ENCODE data around the gene FBXW8.

FBXW8 gene

GRCh38 chr12:116990971-116991966, 80.5 kb downstream of the FBXW8 start:
- no peak for DNase-seq (ENCODE audit: low read depth in 2 of 2)

DNA sequence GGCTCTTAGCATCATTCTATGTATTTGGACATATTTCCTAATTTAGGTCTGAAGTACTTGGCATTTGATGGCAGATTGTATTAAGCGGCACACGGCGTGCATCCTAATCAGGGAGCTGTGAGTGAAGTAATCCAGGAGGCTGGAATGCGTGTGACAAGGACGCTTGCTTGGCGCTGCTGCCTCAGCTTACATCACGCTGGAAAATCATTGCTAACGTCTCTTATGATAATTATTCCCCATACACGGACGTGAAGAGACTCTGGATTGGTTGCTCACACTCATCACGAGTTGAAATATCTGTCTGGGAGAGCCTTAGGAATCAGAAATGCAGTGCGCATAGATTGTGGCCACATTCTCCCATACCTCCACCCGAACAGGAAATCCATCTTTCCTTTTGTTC, 85.3 kb downstream of the FBXW8 start:
- DNase-seq (ENCODE audit: low read depth in 2 of 2), result no peak

DNA sequence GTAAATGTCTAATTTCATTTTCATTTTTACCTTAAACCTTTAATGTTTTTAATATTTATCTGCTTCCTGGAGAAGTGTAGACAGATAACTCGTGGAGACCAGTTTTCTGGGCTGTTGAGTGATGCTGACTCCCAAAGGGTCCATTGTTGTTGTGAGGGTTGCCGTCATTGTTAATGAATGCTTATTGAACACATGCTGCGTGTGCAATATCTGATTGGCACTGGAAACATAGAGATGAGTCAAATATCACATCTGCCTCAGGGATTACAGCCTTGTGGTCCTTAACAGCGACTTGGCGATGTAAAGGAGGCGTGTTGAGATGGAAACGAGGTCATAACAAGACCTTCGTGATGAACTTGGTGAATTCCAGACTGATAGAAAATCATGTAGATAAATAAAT, 85.9 kb downstream of the FBXW8 start:
- no peak for DNase-seq (ENCODE audit: low read depth in 2 of 2)

GRCh38 chr12:116999066-116999465, 88.3 kb downstream of the FBXW8 start:
- DNase-seq (ENCODE audit: low read depth in 2 of 2), result no peak

GRCh38 chr12:117000316-117000715, 89.6 kb downstream of the FBXW8 start:
- no peak for DNase-seq (ENCODE audit: low read depth in 2 of 2)

DNA sequence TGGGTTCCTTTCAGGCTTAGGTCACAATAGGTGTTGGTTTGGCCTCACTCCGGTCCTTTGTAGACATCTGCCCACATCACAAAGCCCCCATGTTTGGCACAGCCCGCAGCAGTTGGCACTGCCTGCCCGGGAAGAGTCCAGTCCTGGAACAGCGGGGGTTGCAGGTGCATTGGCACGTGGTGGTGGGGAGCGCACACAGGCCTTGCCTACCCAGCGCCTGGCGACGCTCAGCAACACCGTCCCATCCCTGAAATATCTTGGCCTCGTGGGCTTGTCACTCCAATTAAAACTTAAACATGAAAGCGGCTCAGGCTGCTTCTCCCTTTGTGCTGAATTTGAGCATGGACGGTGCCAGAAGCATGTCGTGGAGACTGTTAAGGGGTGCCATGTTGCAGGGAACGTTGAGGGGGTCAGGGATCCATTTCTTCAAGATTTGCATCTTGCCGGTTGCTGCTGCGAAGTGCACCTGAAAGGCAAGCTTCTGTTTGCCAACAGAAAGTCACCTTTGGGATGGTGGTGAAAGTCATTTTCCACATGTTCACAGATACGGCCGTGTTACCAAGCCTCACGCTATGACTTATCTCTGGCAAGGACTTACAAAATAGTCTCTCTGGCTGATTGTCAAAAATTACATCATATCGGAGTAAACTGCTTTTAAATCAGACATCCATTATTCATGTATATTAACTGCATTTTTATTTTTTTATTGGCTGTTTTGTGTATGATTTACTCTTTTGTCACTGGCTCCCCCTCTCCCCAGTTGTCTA, 91.5 kb downstream of the FBXW8 start:
- no peak for DNase-seq (ENCODE audit: low read depth in 2 of 2)

- no peak for DNase-seq (ENCODE audit: low read depth in 2 of 2)
These were observed 93.2 kb downstream of the FBXW8 start for GRCh38 chr12:117003883-117004404.

DNA sequence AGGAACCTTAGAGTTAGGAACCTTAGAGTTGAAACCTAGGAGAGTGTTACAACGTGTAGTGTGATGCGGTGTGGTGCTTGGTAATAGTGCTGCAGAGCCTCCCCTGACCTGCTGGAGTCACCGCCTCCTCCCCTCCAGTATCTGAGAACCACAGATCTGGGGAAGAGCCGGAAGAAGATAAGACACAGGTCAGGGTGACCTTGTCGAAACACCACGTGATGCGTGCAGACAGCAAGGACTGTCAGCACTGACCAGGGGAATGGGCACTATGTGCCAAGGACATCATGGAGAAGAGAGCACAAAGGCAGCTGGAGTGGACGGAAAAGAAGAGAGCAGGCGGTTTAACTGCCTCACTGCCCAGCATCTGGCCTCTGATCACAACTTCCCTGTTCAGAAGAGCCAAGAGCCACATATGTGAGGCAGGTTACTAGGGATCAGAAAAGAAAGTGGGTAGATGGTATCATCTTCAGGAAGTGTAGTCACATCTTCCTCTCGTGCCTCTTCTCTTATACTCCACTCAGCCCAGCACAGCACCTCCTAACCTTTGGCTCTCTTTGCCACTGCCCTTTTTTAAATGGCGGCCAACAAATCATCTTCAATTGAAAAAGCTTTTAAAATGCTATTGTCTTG, 94.8 kb downstream of the FBXW8 start:
- DNase-seq (ENCODE audit: low read depth in 2 of 2), result no peak

GRCh38 chr12:117006333-117006732, 95.6 kb downstream of the FBXW8 start:
- DNase-seq (ENCODE audit: low read depth in 2 of 2), result no peak

GRCh38 chr12:117007577-117007976, 96.8 kb downstream of the FBXW8 start:
- DNase-seq (ENCODE audit: low read depth in 2 of 2), result no peak

DNA sequence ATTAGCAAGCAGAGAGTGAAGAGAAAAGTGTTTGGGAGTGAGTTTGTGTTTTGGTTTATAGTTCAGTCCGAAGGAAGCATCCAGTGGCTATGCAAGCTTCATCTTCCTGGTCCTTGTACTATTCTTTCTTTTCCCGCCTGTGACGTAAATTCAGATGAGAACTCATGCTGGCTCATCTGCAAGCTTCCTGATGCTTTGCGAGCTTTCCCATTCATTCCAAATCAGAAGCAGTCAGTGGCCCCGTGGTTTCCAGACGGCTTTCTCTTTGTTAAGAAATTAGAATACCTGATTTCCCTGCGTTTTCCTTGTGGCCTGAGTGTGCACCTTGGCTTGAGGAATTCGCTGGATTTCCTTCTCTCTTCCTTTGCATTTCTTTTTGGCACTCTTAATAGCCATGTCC, 99.0 kb downstream of the FBXW8 start:
- no peak for DNase-seq (ENCODE audit: low read depth in 2 of 2)

GRCh38 chr12:117010693-117011451, 100.1 kb downstream of the FBXW8 start:
- DNase-seq (ENCODE audit: low read depth in 2 of 2), result no peak

DNA sequence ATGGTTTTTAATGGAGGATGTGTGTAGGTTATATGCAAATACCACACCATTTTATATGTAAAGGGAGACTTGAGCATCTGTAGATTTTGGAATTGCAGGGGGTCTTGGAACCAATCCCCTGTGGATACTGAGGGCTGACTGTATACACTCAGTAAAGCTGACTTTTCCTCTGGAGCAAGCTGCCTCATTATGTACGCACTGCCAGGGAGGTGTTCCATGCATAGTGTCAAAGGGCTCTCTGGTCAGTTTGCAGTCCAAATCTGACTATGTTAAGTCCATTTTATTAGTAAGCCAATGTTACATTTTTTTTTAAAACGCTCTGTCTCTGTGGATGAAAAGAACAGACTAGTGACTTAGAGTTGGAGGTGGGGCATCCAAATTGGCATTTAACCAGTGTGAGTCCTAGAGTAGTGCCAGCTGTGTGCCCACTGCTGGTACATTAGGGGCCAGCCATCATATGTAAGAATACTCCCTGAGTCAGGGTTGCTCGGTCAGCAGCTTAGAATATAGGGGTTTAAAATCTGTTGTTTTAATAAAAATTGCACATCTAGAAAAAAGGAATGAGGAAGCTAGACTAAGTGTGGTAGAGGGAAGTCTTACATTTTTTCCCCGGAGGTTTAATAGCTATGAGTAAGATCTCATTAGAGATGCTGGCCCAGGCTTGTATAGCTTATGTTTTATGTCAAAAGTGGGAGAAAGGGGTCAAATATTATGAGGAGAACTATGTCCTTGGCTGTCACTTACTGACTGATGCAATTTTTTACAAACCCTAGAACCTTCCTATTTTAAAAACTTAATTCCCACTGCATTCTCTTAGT, 101.4 kb downstream of the FBXW8 start:
- DNase-seq (ENCODE audit: low read depth in 2 of 2), result no peak

GRCh38 chr12:117013726-117014125, 103.0 kb downstream of the FBXW8 start:
- DNase-seq (ENCODE audit: low read depth in 2 of 2), result no peak

DNA sequence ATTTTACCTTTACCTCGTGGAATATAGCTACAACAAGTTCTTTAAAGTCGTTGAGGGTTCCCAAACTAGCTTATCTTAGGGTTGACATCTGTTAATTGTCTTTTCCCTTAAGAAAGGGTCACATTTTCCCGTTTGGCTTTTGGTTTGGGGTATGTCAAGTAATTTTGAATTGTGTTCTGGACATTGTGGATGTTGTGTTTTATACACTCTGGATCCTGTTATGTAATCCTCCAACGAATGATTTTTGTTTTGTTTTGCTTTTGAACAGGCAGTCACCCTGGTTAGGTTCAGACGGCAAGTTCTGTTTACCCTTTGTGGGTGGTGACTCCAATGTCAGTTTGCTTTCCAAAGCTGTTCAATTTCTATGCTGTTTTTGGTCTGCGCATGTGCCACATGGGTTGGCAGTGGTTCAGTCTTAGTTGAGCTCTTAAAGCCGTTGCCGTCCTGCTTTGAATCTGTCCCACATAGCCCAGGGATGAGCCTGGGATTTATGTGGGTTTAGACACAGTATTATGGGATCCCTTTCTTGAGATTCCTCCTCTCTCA, 103.7 kb downstream of the FBXW8 start:
- DNase-seq (ENCODE audit: low read depth in 2 of 2), result no peak

GRCh38 chr12:117015811-117016210, 105.1 kb downstream of the FBXW8 start:
- DNase-seq (ENCODE audit: low read depth in 2 of 2), result no peak

- DNase-seq (ENCODE audit: low read depth in 2 of 2), result no peak
These were observed 107.1 kb downstream of the FBXW8 start for GRCh38 chr12:117017807-117018206.

DNA sequence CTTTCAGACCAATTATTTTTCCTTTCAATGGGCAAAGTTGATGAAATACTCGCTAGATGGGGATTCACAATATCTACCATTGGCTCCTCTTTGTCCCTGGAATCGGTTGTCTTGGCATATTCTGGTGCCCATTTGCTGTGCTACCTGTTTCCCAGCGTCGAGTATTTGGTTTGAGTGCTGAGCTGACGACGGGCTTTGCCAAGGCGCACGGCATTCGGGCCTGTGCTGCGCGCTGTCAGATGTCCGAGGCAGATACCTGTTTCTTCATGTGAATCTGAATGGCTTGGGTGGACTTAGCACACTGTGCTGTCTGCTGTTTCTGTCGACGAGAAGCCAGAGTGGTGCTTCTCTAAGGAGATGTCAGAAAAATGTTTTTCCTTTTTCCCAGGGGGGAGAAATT, 107.5 kb downstream of the FBXW8 start:
- DNase-seq (ENCODE audit: low read depth in 2 of 2), result no peak

DNA sequence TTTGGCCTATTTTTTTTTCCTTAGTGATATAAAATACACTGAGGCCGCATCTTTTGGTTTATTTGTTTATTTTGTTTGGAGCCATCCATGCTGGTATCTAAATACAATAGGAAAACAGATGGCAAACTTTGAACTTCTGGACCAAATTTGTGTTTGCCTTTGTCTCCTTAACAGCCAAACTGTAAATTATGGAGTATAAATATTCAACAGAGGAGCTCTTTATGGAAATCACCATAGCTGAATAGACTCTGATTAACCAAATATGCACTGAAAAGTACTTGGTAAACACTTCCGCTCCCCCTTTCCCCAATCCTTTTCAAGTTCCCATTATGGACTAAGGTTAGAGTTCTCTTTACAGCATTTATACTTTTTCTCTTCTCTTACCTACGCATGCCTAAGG, 107.9 kb downstream of the FBXW8 start:
- no peak for DNase-seq (ENCODE audit: low read depth in 2 of 2)

DNA sequence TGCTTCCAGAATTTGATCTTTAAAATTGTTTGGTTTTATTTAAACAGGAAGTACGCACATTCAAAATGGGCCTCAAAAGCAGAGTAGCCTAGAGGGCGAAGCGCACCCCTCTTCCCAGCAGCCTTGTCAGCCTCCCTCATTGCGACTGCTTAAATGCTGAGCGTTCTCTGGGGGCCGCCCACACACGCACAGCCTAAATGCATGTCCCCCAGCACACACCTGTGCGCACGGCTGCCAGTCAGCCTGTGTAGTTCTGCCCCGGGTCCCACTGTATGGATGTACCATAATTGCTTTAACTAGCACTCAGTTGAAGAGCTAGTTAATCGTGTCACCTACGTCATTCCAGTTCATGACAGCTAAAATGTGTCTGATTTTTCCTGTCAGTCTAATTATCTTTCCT, 109.1 kb downstream of the FBXW8 start:
- no peak for DNase-seq (ENCODE audit: low read depth in 2 of 2)
